ENCODE results near the gene EML4. TPM values are rescaled to one million over a fixed set of nuclear protein-coding genes. Genes with fewer than 3 reads are reported as not detected.
"Not testable (repeated sequence)": the region's sequence is repeated elsewhere in the genome, so short reads cannot be mapped to it uniquely, and the experiment has no call there.

The EML4 gene
- total RNA-seq, 1 donor from 2014 or later: 95.8 TPM

DNA sequence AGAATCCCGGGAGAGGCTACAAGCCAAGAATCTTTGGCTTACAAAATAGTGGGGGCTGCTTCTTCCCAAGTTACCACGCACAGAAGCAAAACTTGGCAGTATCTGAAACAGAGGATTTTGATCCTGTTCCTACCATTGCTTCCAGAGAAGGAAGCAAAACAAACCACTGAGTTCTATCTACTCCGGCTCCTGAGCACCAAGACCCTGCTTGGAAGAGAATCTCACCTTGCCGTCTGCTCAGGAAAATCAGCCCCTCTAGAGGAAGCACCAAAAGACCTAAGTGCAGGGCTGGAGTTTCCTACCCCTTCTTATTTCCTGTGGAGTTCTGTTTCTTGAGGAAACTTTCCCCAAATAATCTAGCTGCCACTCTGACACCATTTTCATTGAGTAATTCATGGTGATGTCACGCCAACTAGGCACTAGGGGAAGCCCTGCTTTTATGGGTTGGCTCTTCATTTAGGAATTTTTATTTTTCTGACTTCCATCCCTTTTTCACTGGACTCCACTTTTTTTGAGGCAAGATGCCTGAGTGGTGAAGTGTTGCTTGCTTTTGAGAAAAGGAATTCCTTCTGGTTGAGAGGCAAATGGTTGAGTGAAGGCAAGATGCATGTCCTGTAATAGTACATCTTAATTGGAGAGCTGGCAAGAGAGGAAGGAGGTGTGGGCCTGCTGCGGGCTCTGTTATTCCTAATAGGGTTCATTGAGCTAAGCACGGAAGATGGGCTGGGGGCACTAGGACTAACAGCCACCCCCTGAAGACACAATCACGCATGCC lies 36.8 kb upstream of the EML4 start:
- intact Hi-C loops (cut with micrococcal nuclease): loop anchor here (2.0 kb wide), 1 partner anchor 64 kb away; no protein-coding TSS in a partner anchor
- ChIA-PET CTCF (interaction anchor here (0.9 to 1.3 kb wide), 7 partner anchors 13 to 38 kb away, joined by 3 to 7 read pairs (median 4); no protein-coding TSS in a partner anchor), POLR2A (interaction anchor here (0.9 to 2.2 kb wide), 17 partner anchors 8 to 38 kb away, joined by 3 to 45 read pairs (median 7); partner anchors contain the start of gene EML4)
- Mint-ChIP-seq H3K9me3 (no peaks in the 10 kb centered on the region), H3K36me3 (ENCODE audit: low read depth) (no peaks in the 10 kb centered on the region), H3K4me1 (peaks cover 87% of the 10 kb centered on the region), H3K4me3 (peak overlapping the region; percentile 80), H3K27me3 (no peaks in the 10 kb centered on the region), H3K27ac (peak overlapping the region; percentile 89)
- DNase-seq (no peak), ATAC-seq (ENCODE audit: low read depth) (peak; percentile 2)
- TF ChIP-seq, protein P1, sequence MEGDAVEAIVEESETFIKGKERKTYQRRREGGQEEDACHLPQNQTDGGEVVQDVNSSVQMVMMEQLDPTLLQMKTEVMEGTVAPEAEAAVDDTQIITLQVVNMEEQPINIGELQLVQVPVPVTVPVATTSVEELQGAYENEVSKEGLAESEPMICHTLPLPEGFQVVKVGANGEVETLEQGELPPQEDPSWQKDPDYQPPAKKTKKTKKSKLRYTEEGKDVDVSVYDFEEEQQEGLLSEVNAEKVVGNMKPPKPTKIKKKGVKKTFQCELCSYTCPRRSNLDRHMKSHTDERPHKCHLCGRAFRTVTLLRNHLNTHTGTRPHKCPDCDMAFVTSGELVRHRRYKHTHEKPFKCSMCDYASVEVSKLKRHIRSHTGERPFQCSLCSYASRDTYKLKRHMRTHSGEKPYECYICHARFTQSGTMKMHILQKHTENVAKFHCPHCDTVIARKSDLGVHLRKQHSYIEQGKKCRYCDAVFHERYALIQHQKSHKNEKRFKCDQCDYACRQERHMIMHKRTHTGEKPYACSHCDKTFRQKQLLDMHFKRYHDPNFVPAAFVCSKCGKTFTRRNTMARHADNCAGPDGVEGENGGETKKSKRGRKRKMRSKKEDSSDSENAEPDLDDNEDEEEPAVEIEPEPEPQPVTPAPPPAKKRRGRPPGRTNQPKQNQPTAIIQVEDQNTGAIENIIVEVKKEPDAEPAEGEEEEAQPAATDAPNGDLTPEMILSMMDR (IDR thresholded peaks at IDR 0.05): no peak

- intact Hi-C loops (cut with micrococcal nuclease): loop anchor here (1.0 to 2.0 kb wide), 5 partner anchors 9 to 64 kb away; partner anchors contain the start of gene EML4
- TF ChIP-seq, protein P1 (IDR thresholded peaks at IDR 0.05): no peak
- peaks cover 80% of the 10 kb centered on the region for H3K4me1 Mint-ChIP-seq
- peak overlapping the region; percentile 80 for H3K4me3 Mint-ChIP-seq
- H3K36me3 Mint-ChIP-seq (ENCODE audit: low read depth): no peaks in the 10 kb centered on the region
- peak overlapping the region; percentile 89 for H3K27ac Mint-ChIP-seq
- POLR2A ChIA-PET: interaction anchor here (0.7 to 2.2 kb wide), 18 partner anchors 9 to 677 kb away, joined by 3 to 45 read pairs (median 7); partner anchors contain the start of gene EML4
- DNase-seq (peak; percentile 57), ATAC-seq (ENCODE audit: low read depth) (peak; percentile 93)
- CTCF ChIA-PET: interaction anchor here (0.9 to 1.3 kb wide), 7 partner anchors 14 to 38 kb away, joined by 3 to 7 read pairs (median 4); no protein-coding TSS in a partner anchor
- H3K27me3 Mint-ChIP-seq: no peaks in the 10 kb centered on the region
- H3K9me3 Mint-ChIP-seq: no peaks in the 10 kb centered on the region
Measured at GRCh38 chr2:42132966-42133641, 36.0 kb upstream of the EML4 start.

DNA sequence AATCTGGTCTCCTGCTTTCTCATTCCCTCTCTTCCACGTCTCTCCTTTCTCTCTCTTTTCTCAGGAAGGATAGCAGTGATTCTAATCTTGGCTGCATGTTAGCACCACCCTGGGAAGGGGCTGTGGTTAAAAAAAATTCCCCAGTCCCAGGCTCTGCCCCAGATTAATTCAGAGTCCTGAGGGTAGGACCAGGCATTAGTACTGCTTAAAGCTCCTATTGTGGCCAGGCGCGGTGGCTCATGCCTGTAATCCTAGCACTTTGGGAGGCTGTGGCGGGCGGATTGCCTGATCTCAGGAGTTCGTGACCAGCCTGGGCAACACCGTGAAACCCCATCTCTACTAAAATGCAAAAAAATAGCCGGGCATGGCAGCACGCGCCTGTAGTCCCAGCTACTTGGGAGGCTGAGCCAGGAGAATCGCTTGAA lies 35.4 kb upstream of the EML4 start:
- Mint-ChIP-seq H3K27ac (peak overlapping the region; percentile 89), H3K9me3 (no peaks in the 10 kb centered on the region), H3K4me3 (peak overlapping the region; percentile 80), H3K36me3 (ENCODE audit: low read depth) (no peaks in the 10 kb centered on the region), H3K4me1 (peaks cover 73% of the 10 kb centered on the region), H3K27me3 (no peaks in the 10 kb centered on the region)
- ChIA-PET CTCF (interaction anchor here (1.2 to 1.7 kb wide), 2 partner anchors 33 to 37 kb away, joined by 4 to 6 read pairs; no protein-coding TSS in a partner anchor), POLR2A (interaction anchor here (0.7 to 2.2 kb wide), 10 partner anchors 8 to 677 kb away, joined by 3 to 45 read pairs (median 8); partner anchors contain the start of gene EML4)
- intact Hi-C loops (cut with micrococcal nuclease): loop anchor here (1.0 to 2.0 kb wide), 5 partner anchors 9 to 63 kb away; partner anchors contain the start of gene EML4
- no peak for ATAC-seq (ENCODE audit: low read depth)
- no peak for DNase-seq
- TF ChIP-seq, protein P1 (IDR thresholded peaks at IDR 0.05): no peak

- intact Hi-C loops (cut with micrococcal nuclease); H3K36me3 Mint-ChIP-seq (ENCODE audit: low read depth); ATAC-seq (ENCODE audit: low read depth); H3K9me3 Mint-ChIP-seq; H3K27ac Mint-ChIP-seq; H3K27me3 Mint-ChIP-seq; DNase-seq; H3K4me3 Mint-ChIP-seq: not testable (repeated sequence)
- H3K4me1 Mint-ChIP-seq: peaks cover 66% of the 10 kb centered on the region
- CTCF ChIA-PET: interaction anchor here (1.7 kb wide), 1 partner anchor 38 kb away, joined by 6 read pairs; no protein-coding TSS in a partner anchor
- POLR2A ChIA-PET: interaction anchor here (1.1 to 2.2 kb wide), 3 partner anchors 29 to 34 kb away, joined by 4 to 45 read pairs (median 7); partner anchors contain the start of gene EML4
Measured at GRCh38 chr2:42134401-42134932, 34.7 kb upstream of the EML4 start.

Data from activated B cell treated with CpG ODN at 0.5 μM for 24 hours (primary cell).